ENCODE data around the gene ZNF521. TPM values are rescaled to one million over a fixed set of nuclear protein-coding genes. Genes with fewer than 3 reads are reported as not detected.
"Not testable (repeated sequence)": the region's sequence is repeated elsewhere in the genome, so short reads cannot be mapped to it uniquely, and the experiment has no call there.

The ZNF521 gene
- total RNA-seq, 1 experiment from 2014 or later: not detected

DNA sequence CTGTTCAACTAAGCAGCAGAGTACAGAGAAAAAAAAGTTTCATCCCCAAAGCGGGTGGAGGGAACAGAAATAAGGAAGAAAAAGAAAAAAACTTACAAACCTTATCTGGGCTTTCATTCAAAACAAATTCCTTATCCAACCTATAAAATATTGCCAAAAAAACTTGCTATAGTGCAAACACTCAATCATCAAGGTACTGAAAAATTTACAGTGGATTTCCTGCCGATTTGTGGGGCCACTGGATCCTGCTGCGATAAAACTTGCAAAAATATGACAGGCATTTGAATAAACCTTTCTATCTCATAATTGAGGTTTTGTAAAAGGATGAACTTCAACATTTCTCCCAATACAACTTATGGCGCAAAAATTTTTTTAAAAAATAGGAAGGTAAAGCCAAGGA lies 77.0 kb downstream of the ZNF521 start:
- POLR2A ChIA-PET (ENCODE audit: low non-redundant PET): no interaction called here
- no peak overlapping the region for H3K27ac ChIP-seq (ENCODE audit: low read depth, low read length, poor library complexity, severe bottlenecking)
- intact Hi-C loops (cut with micrococcal nuclease; ENCODE audit: unreplicated experiment): no loop called here
- H3K9me3 ChIP-seq (ENCODE audit: low read depth, low read length, poor library complexity, severe bottlenecking): no peaks in the 10 kb centered on the region
- H3K27me3 ChIP-seq (replicated peaks; ENCODE audit: insufficient read depth, low read depth, low read length, poor library complexity): no peaks in the 10 kb centered on the region
- DNase-seq (ENCODE audit: low spot score): no peak
- H3K36me3 ChIP-seq (ENCODE audit: insufficient read depth, low read length, poor library complexity, severe bottlenecking): no peaks in the 10 kb centered on the region
- no peak for TF ChIP-seq EZH2 (IDR thresholded peaks at IDR 0.05; ENCODE audit: borderline replicate concordance, low read depth, low read length, poor library complexity, severe bottlenecking)
- TF ChIP-seq, protein P1, sequence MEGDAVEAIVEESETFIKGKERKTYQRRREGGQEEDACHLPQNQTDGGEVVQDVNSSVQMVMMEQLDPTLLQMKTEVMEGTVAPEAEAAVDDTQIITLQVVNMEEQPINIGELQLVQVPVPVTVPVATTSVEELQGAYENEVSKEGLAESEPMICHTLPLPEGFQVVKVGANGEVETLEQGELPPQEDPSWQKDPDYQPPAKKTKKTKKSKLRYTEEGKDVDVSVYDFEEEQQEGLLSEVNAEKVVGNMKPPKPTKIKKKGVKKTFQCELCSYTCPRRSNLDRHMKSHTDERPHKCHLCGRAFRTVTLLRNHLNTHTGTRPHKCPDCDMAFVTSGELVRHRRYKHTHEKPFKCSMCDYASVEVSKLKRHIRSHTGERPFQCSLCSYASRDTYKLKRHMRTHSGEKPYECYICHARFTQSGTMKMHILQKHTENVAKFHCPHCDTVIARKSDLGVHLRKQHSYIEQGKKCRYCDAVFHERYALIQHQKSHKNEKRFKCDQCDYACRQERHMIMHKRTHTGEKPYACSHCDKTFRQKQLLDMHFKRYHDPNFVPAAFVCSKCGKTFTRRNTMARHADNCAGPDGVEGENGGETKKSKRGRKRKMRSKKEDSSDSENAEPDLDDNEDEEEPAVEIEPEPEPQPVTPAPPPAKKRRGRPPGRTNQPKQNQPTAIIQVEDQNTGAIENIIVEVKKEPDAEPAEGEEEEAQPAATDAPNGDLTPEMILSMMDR (conservative IDR thresholded peaks at IDR 0.05; ENCODE audit: low read depth, low read length): no peak
- H3K4me1 ChIP-seq (ENCODE audit: insufficient read depth, low read length, poor library complexity, severe bottlenecking): no peaks in the 10 kb centered on the region
- H3K4me3 ChIP-seq (ENCODE audit: low read depth, low read length, poor library complexity, severe bottlenecking): no peak overlapping the region
- BruUV-seq (replicated peaks): no TSS peak
- CTCF ChIA-PET: no interaction called here

DNA sequence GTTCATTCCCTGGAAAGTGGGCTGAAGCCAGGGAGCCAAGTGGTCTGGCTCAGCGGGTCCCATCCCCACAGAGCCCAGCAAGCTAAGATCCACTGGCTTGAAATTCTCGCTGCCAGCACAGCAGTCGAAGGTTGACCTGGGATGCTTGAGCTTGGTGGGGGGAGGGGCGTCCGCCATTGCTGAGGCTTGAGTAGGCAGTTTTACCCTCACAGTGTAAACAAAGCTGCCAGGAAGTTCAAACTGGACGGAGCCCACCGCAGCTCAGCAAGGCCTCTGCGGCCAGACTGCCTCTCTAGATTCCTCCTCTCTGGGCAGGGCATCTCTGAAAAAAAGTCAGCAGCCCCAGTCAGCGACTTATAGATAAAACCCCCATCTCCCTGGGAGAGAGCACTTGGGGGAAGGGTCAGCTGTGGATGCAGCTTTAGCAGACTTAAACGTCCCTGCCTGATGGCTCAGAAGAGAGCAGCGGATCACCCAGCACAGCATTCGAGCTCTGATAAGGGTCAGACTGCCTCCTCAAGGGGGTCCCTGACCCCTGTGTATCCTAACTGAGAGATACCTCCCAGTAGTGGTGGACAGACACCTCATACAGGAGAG lies 84.9 kb downstream of the ZNF521 start:
- H3K27ac ChIP-seq (ENCODE audit: low read depth, low read length, poor library complexity, severe bottlenecking); POLR2A ChIA-PET (ENCODE audit: low non-redundant PET); H3K4me1 ChIP-seq (ENCODE audit: insufficient read depth, low read length, poor library complexity, severe bottlenecking); DNase-seq (ENCODE audit: low spot score); H3K4me3 ChIP-seq (ENCODE audit: low read depth, low read length, poor library complexity, severe bottlenecking); H3K27me3 ChIP-seq (replicated peaks; ENCODE audit: insufficient read depth, low read depth, low read length, poor library complexity); H3K9me3 ChIP-seq (ENCODE audit: low read depth, low read length, poor library complexity, severe bottlenecking); BruUV-seq (replicated peaks); intact Hi-C loops (cut with micrococcal nuclease; ENCODE audit: unreplicated experiment); CTCF ChIA-PET; H3K36me3 ChIP-seq (ENCODE audit: insufficient read depth, low read length, poor library complexity, severe bottlenecking): not testable (repeated sequence)

DNA sequence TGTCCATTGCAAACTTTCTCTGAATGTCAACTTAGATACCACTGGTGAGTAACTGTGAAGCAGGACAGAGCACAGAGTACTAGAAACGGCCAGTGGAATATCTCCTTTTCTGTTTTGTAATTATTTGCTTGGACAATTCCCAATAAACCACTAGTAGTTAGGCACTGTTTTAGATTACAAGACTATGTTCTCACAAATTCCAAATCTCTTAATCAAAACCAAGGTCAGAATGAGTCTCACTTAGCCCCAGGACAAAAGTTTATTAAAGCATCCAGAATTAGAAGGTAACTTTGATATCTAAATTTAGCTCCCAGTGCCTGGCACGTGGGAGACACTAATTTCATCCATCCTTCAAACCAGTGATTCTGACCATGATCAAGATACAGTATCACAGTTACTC lies 89.0 kb downstream of the ZNF521 start:
- no peak for TF ChIP-seq EZH2 (IDR thresholded peaks at IDR 0.05; ENCODE audit: borderline replicate concordance, low read depth, low read length, poor library complexity, severe bottlenecking)
- TF ChIP-seq, protein P1 (conservative IDR thresholded peaks at IDR 0.05; ENCODE audit: low read depth, low read length): no peak
- no peaks in the 10 kb centered on the region for H3K4me1 ChIP-seq (ENCODE audit: insufficient read depth, low read length, poor library complexity, severe bottlenecking)
- ChIA-PET CTCF (no interaction called here), POLR2A (ENCODE audit: low non-redundant PET) (no interaction called here)
- no peaks in the 10 kb centered on the region for H3K9me3 ChIP-seq (ENCODE audit: low read depth, low read length, poor library complexity, severe bottlenecking)
- no peaks in the 10 kb centered on the region for H3K27me3 ChIP-seq (replicated peaks; ENCODE audit: insufficient read depth, low read depth, low read length, poor library complexity)
- H3K27ac ChIP-seq (ENCODE audit: low read depth, low read length, poor library complexity, severe bottlenecking): no peak overlapping the region
- H3K4me3 ChIP-seq (ENCODE audit: low read depth, low read length, poor library complexity, severe bottlenecking): no peak overlapping the region
- BruUV-seq (replicated peaks): no TSS peak
- intact Hi-C loops (cut with micrococcal nuclease; ENCODE audit: unreplicated experiment): no loop called here
- no peak for DNase-seq (ENCODE audit: low spot score)
- no peaks in the 10 kb centered on the region for H3K36me3 ChIP-seq (ENCODE audit: insufficient read depth, low read length, poor library complexity, severe bottlenecking)

DNA sequence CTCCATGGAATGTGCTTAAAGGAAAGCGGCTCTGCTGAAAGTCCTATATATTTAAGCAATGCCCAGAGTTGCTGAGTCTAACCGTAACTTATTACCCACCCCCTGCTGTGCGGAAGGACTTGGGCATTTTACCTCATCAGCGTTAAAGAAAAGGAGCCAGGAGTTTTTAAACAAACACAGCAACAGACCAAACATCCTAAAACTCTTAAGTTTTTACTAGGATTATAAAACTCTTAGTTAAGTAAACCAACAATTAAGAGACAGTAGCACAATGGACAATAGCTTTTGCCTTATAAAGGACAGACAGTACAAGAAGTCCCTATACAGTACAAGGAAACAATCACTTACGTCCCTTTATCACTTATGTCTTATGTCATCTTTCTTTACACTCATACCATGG lies 90.2 kb downstream of the ZNF521 start:
- no TSS peak for BruUV-seq (replicated peaks)
- Histone ChIP-seq H3K36me3 (ENCODE audit: insufficient read depth, low read length, poor library complexity, severe bottlenecking) (no peaks in the 10 kb centered on the region), H3K27me3 (replicated peaks; ENCODE audit: insufficient read depth, low read depth, low read length, poor library complexity) (no peaks in the 10 kb centered on the region), H3K4me3 (ENCODE audit: low read depth, low read length, poor library complexity, severe bottlenecking) (no peak overlapping the region), H3K4me1 (ENCODE audit: insufficient read depth, low read length, poor library complexity, severe bottlenecking) (no peaks in the 10 kb centered on the region), H3K9me3 (ENCODE audit: low read depth, low read length, poor library complexity, severe bottlenecking) (no peaks in the 10 kb centered on the region), H3K27ac (ENCODE audit: low read depth, low read length, poor library complexity, severe bottlenecking) (no peak overlapping the region)
- POLR2A ChIA-PET (ENCODE audit: low non-redundant PET): no interaction called here
- CTCF ChIA-PET: no interaction called here
- TF ChIP-seq, protein P1 (conservative IDR thresholded peaks at IDR 0.05; ENCODE audit: low read depth, low read length): no peak
- TF ChIP-seq EZH2 (IDR thresholded peaks at IDR 0.05; ENCODE audit: borderline replicate concordance, low read depth, low read length, poor library complexity, severe bottlenecking): no peak
- no peak for DNase-seq (ENCODE audit: low spot score)
- intact Hi-C loops (cut with micrococcal nuclease; ENCODE audit: unreplicated experiment): no loop called here
